Stimulated activated CD4-positive, alpha-beta T cell treated with anti-CD3 and anti-CD28 coated beads, TNF-alpha, amount 100 ng/mL, for 48 hours (primary cell): ENCODE measurements around the gene SLC25A2.
"Not testable (repeated sequence)": the region's sequence is repeated elsewhere in the genome, so short reads cannot be mapped to it uniquely, and the experiment has no call there.

Experiments
- DNase-seq, 3 donors: peaks; one replicate each; pipeline ENCODE4 v3.0.0-alpha.2; 2020; ENCODE audit warnings: low read depth in 3 of 3

The SLC25A2 gene

GRCh38 chr5:141316963-141317362 is 13.1 kb upstream of the SLC25A2 start:
- not testable (repeated sequence) for DNase-seq

GRCh38 chr5:141313711-141314110 is 9.9 kb upstream of the SLC25A2 start:
- DNase-seq = no peak

GRCh38 chr5:141306630-141307029 is 2.8 kb upstream of the SLC25A2 start:
- DNase-seq = no peak

- DNase-seq = no peak
Observed at GRCh38 chr5:141298376-141298775, 5.5 kb downstream of the SLC25A2 start.

GRCh38 chr5:141272906-141273305 is 30.9 kb downstream of the SLC25A2 start:
- DNase-seq = no peak

- DNase-seq = no peak
Observed at GRCh38 chr5:141269195-141269594, 34.7 kb downstream of the SLC25A2 start.

- no peak for DNase-seq
Observed at GRCh38 chr5:141261238-141261546, 42.7 kb downstream of the SLC25A2 start.

GRCh38 chr5:141260458-141261237 is 43.2 kb downstream of the SLC25A2 start:
- DNase-seq = no peak

GRCh38 chr5:141258948-141259347 is 44.9 kb downstream of the SLC25A2 start:
- DNase-seq = no peak

GRCh38 chr5:141258464-141258863 is 45.4 kb downstream of the SLC25A2 start:
- no peak for DNase-seq
